HepG2 (cell line): ENCODE measurements around the gene UGT1A3. TPM values are rescaled to one million over a fixed set of nuclear protein-coding genes. Genes with fewer than 3 reads are reported as not detected.

ENCODE experiments used
- HCFC1 ChIP-seq: fragments of 150-350 bp; IDR thresholded peaks from 2 replicates; pipeline ENCODE4 v1.6.1; 2014; ENCODE audit warnings: low read depth, low read length
- HNRNPUL1 ChIP-seq: fragments of 200-400 bp; formaldehyde crosslinking; IDR thresholded peaks from 2 replicates; pipeline ENCODE4 v1.6.1; 2017; ENCODE audit warnings: low read depth, mild to moderate bottlenecking, low read length, moderate library complexity
- IRF2 ChIP-seq: IDR thresholded peaks from 2 replicates; pipeline ENCODE4 v1.6.1; 2018; ENCODE audit warnings: missing genetic modification reagents, missing compliant biosample characterization
- KLF6 ChIP-seq: IDR thresholded peaks from 2 replicates; pipeline ENCODE4 v1.8.0; 2016; ENCODE audit warnings: missing biosample characterization, missing genetic modification reagents
- MEF2D ChIP-seq: sonication (generic); formaldehyde crosslinking; IDR thresholded peaks from 2 replicates; pipeline ENCODE4 v1.5.1; 2020; ENCODE audit warnings: mild to moderate bottlenecking, missing genetic modification reagents
- NFYC ChIP-seq: IDR thresholded peaks from 2 replicates; pipeline ENCODE4 v1.6.1; 2016; ENCODE audit warnings: missing genetic modification reagents, missing compliant biosample characterization
- SIX4 ChIP-seq: sonication (generic); formaldehyde crosslinking; IDR thresholded peaks from 2 replicates; pipeline ENCODE4 v1.4.0; 2020; ENCODE audit warnings: missing genetic modification reagents
- ZFP82 ChIP-seq: sonication (generic); formaldehyde crosslinking; IDR thresholded peaks from 2 replicates; pipeline ENCODE4 v1.5.1; 2020; ENCODE audit warnings: mild to moderate bottlenecking, missing genetic modification reagents, borderline replicate concordance
- ZNF431 ChIP-seq: sonication (generic); formaldehyde crosslinking; IDR thresholded peaks from 2 replicates; pipeline ENCODE4 v1.9.0; 2022; ENCODE audit warnings: missing genetic modification reagents, low read depth, mild to moderate bottlenecking, borderline replicate concordance
- ZNF619 ChIP-seq: sonication (generic); formaldehyde crosslinking; IDR thresholded peaks from 2 replicates; pipeline ENCODE4 v1.4.0; 2020; ENCODE audit warnings: mild to moderate bottlenecking, missing genetic modification reagents
- ZNF772 ChIP-seq: sonication (generic); formaldehyde crosslinking; IDR thresholded peaks from 2 replicates; pipeline ENCODE4 v1.5.0; 2020; ENCODE audit warnings: mild to moderate bottlenecking, missing genetic modification reagents
- ZNF775 ChIP-seq: sonication (generic); formaldehyde crosslinking; IDR thresholded peaks from 2 replicates; pipeline ENCODE4 v1.4.0; 2020; ENCODE audit warnings: missing genetic modification reagents, mild to moderate bottlenecking, moderate library complexity, borderline replicate concordance
- polyA plus RNA-seq, 8 experiments: library from polyadenylated mRNA; depleted of rRNA in 3 of 8; stranded (reverse) in 7 of 8; unstranded in 1 of 8; fragments of >200 nt; fragmentation: Illumina TruSeq in 4 of 8; extraction: Trizol in 4 of 8; gene quantifications; 2 replicates each; pipeline versions ENCODE4 v1.2.1 to v1.2.3, GENCODE V29; 2011 to 2016; ENCODE audit warnings: low read depth in 4 of 8, missing spikeins in 1 of 8, mixed read lengths in 1 of 8; ENCODE audit not compliant: insufficient read depth in 1 of 8
- total RNA-seq, 5 experiments: library from RNA; depleted of rRNA; stranded (reverse); fragments of >200 nt; fragmentation: Illumina TruSeq; extraction: Trizol; gene quantifications; 2 replicates each; pipeline ENCODE4 v1.2.3, GENCODE V29; 2016; ENCODE audit warnings: low read depth in 1 of 5
- TF ChIP-seq, protein P1 (sequence below), 2 experiments: sonication (generic) in 1 of 2; formaldehyde crosslinking in 1 of 2; IDR thresholded peaks; 2 replicates each; pipeline versions ENCODE4 v1.6.1 to v1.9.0; 2014 to 2022; ENCODE audit warnings: antibody characterized with exemption in 1 of 2, borderline replicate concordance in 1 of 2, inconsistent platforms in 1 of 2, low read depth in 1 of 2, missing genetic modification reagents in 1 of 2
- TF ChIP-seq, protein P2 (sequence below): IDR thresholded peaks from 2 replicates; pipeline ENCODE4 v1.6.1; 2016; ENCODE audit warnings: missing biosample characterization, missing genetic modification reagents, low read depth
- TF ChIP-seq, protein P3 (sequence below): sonication (generic); formaldehyde crosslinking; IDR thresholded peaks from 2 replicates; pipeline ENCODE4 v1.4.0; 2020; ENCODE audit warnings: low read depth, missing genetic modification reagents
- TF ChIP-seq, protein P4 (sequence below): sonication (generic); formaldehyde crosslinking; IDR thresholded peaks from 2 replicates; pipeline ENCODE4 v1.4.0; 2020; ENCODE audit warnings: missing genetic modification reagents

The UGT1A3 gene
- total and polyA plus RNA-seq, 2 of the 13 experiments (the other 11 are each of a cell fraction or from before 2014, with no cell fraction given): not detected

DNA sequence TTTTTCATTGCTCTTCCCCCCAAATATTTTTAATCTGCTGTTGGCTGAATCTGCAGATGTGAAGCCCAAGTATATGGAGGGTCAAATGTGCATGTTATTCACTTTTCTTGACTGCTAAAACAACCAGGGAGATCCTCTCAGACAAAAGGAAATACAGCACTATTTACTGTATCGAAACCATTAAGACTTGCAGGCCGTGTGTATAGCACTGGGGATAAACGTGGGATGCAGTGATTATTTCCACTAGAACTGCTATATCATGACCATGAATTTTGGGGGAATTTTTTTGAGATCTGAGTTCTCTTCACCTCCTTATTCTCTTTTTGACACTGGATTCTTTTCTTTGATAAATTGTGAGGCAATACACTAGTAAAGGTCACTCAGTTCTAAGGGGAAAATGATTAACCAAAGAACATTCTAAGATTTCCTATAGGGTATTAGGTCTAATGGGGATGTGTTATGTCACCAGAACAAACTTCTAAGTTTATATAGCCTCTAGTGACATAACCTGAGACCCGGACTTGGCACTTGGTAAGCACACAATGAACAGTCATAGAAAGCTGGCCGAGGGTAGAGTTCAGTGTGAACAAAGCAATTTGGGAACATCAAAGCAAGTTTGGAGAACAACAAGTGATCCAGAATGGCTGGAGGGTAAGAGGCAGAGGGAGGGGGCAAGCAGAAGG lies 16.4 kb downstream of the UGT1A3 start (continued):
- TF ChIP-seq, protein P1, sequence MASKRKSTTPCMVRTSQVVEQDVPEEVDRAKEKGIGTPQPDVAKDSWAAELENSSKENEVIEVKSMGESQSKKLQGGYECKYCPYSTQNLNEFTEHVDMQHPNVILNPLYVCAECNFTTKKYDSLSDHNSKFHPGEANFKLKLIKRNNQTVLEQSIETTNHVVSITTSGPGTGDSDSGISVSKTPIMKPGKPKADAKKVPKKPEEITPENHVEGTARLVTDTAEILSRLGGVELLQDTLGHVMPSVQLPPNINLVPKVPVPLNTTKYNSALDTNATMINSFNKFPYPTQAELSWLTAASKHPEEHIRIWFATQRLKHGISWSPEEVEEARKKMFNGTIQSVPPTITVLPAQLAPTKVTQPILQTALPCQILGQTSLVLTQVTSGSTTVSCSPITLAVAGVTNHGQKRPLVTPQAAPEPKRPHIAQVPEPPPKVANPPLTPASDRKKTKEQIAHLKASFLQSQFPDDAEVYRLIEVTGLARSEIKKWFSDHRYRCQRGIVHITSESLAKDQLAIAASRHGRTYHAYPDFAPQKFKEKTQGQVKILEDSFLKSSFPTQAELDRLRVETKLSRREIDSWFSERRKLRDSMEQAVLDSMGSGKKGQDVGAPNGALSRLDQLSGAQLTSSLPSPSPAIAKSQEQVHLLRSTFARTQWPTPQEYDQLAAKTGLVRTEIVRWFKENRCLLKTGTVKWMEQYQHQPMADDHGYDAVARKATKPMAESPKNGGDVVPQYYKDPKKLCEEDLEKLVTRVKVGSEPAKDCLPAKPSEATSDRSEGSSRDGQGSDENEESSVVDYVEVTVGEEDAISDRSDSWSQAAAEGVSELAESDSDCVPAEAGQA (IDR thresholded peaks at IDR 0.05; ENCODE audit: low read depth): peak; percentile 60; the same call in 1 of the 2 replicates
- TF ChIP-seq, protein P1 (CRISPR knock-in tag; IDR thresholded peaks at IDR 0.05; ENCODE audit: borderline replicate concordance): 0 out of 2 replicates have a peak, but pooled peaks have one; percentile 51
- TF ChIP-seq ZNF772: peak; percentile 89
- peak; percentile 58; the same call in 1 of the 2 replicates for TF ChIP-seq NFYC (CRISPR knock-in tag)
- TF ChIP-seq, protein P2, sequence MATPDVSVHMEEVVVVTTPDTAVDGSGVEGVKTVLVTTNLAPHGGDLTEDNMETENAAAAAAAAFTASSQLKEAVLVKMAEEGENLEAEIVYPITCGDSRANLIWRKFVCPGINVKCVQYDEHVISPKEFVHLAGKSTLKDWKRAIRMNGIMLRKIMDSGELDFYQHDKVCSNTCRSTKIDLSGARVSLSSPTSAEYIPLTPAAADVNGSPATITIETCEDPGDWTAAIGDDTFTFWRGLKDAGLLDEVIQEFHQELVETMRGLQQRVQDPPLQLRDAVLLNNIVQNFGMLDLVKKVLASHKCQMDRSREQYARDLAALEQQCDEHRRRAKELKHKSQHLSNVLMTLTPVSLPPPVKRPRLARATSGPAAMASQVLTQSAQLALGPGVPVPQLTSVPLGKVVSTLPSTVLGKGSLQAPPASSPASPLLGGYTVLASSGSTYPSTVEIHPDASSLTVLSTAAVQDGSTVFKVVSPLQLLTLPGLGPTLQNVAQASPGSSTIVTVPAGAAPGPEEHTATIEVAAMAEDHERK (CRISPR knock-in tag): no peak
- TF ChIP-seq MEF2D (CRISPR knock-in tag): peak; percentile 98
- TF ChIP-seq, protein P3, sequence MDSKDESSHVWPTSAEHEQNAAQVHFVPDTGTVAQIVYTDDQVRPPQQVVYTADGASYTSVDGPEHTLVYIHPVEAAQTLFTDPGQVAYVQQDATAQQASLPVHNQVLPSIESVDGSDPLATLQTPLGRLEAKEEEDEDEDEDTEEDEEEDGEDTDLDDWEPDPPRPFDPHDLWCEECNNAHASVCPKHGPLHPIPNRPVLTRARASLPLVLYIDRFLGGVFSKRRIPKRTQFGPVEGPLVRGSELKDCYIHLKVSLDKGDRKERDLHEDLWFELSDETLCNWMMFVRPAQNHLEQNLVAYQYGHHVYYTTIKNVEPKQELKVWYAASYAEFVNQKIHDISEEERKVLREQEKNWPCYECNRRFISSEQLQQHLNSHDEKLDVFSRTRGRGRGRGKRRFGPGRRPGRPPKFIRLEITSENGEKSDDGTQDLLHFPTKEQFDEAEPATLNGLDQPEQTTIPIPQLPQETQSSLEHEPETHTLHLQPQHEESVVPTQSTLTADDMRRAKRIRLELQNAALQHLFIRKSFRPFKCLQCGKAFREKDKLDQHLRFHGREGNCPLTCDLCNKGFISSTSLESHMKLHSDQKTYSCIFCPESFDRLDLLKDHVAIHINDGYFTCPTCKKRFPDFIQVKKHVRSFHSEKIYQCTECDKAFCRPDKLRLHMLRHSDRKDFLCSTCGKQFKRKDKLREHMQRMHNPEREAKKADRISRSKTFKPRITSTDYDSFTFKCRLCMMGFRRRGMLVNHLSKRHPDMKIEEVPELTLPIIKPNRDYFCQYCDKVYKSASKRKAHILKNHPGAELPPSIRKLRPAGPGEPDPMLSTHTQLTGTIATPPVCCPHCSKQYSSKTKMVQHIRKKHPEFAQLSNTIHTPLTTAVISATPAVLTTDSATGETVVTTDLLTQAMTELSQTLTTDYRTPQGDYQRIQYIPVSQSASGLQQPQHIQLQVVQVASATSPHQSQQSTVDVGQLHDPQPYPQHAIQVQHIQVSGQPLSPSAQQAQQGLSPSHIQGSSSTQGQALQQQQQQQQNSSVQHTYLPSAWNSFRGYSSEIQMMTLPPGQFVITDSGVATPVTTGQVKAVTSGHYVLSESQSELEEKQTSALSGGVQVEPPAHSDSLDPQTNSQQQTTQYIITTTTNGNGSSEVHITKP (CRISPR knock-in tag): 0 out of 2 replicates have a peak, but pooled peaks have one; percentile 42
- no peak for TF ChIP-seq HCFC1
- TF ChIP-seq SIX4: peak; percentile 91
- TF ChIP-seq IRF2: peak; percentile 73; the same call in 1 of the 2 replicates
- TF ChIP-seq ZFP82: no peak
- peak; percentile 80 for TF ChIP-seq HNRNPUL1
- TF ChIP-seq ZNF775 (CRISPR knock-in tag): peak; percentile 98
- TF ChIP-seq, protein P4, sequence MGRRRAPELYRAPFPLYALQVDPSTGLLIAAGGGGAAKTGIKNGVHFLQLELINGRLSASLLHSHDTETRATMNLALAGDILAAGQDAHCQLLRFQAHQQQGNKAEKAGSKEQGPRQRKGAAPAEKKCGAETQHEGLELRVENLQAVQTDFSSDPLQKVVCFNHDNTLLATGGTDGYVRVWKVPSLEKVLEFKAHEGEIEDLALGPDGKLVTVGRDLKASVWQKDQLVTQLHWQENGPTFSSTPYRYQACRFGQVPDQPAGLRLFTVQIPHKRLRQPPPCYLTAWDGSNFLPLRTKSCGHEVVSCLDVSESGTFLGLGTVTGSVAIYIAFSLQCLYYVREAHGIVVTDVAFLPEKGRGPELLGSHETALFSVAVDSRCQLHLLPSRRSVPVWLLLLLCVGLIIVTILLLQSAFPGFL: no peak
- peak; percentile 69; the same call in 1 of the 2 replicates for TF ChIP-seq KLF6
- no peak for TF ChIP-seq ZNF619 (CRISPR knock-in tag)
- TF ChIP-seq ZNF431 (CRISPR knock-in tag): no peak; the same call in 1 of the 2 replicates
